GM20431 (cell line): ENCODE results near the gene DDX39A.

ENCODE experiments used
- in situ Hi-C: fragments of 300-500 bp; cut with MseI, MboI; formaldehyde crosslinking; loops from one replicate; pipeline ENCODE4 v1.15.0; 2020; ENCODE audit warnings: low sequenced_read_pairs; ENCODE audit not compliant: unreplicated experiment

The DDX39A gene

DNA sequence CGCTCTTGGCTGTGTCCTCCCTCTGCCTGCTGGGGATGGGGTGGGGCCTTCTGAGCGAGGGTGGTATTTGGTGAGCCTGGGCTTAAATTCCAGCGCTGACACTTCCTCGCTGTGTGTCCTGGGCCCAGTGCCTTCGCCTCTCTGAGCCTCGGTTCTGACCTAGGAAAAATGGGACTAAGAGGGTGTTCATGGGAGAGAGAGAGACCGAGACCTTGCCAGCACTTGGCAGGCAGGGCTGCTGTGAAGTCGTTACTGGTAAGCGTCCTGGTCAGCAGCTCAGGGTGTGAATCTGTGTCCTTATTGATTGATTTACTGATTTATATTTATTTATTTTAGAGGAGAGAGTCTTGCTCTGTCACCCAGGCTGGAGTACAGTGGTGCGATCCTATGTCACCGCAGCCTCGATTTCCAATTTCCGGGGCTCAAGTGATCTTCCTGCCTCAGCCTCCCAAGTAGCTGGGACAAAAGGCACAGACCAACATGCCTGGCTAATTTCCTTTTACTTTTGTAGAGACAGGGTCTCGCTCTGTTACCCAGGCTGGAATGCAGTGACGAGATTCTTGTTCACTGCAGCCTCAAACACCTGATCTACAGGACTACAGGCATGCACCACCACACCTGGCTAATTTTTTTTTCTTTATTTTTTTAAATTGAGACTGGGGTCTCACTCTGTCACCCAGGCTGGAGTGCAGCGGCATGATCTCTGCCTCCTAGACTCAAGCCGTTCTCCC, 16.3 kb upstream of the DDX39A start:
- in situ Hi-C loops = no loop called here

DNA sequence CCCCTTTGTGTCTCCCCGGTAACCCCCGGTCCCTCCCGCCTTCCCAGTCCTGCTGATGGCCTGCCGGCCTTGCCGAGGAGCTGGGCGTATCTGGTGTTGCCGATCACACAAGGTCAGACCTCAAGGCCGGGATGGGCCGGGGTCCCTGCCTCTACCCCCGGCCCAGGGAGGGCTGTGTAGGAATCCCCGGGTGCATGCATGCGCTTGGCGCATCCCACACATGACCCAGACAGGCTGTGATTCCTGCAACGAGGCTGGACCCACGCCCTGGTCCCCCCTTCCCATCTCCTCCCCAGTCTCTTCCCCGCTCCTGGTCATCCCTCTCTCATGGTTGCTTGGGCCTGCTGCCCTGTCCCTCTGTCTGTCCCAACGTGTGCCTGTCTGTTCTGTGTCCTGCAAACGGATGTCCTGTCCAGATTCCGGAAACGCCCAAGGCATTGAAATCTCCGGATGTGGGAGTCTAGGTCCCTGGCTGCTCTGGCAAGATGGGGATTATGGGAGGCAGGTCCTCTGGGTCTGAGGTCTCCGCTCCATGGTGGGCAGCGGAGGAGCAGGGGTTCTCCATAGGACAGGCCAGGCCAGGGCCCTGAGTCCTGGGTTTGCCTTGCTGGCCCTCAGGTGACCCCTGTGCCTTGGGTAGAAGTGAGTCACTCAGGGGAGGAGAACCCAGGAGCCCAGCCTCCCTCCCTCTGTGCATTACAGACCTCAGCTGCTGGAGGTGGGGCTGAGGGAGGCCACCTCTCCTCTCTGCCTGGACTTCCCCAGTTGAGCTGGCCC, 15.6 kb upstream of the DDX39A start:
- in situ Hi-C loops = no loop called here

DNA sequence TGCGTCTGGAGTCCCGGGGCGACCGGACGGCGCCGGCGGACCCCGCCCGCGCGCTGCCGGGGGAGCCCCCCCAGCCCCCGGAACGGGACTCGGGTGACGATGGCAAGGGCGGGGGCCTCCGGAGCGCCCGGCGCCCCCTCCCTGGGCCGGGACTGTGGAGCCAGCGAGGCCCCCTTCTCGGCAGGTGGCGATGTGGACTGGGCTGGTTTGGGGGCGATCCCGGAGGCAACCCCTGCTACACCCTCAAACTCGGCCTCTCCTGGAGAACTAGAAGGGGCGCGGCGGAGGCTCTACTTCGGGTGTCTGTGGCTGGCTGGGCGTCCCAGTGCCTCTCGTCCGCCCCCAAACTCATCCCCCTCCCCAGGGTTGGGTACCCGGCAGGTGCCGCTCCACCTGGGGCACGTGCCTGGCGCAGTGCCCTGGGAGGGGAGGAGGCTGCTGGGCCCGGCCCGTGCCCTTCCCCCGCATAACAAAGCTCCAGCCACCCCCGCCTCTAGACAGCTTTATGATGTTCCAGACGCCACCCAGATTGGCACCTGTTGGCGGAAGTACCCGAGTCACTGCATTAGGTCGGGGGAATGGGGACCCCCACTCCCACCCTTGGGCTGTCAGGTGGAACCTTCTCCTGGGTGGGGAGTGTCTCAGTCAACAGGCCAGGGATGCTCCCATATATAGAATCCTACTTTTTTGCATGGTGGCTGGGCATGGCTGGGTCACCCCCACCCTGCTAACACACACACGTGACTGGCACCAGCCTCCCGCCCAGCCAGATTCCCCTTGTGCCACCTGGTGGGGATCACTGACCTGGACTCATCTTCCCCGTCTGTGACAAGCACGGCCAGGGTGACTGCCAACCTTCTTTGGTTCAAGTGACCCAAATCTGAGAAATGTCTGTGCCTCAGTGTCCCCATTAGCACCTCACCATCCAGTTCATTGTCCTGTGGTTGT, 14.7 kb upstream of the DDX39A start:
- in situ Hi-C loops = no loop called here

DNA sequence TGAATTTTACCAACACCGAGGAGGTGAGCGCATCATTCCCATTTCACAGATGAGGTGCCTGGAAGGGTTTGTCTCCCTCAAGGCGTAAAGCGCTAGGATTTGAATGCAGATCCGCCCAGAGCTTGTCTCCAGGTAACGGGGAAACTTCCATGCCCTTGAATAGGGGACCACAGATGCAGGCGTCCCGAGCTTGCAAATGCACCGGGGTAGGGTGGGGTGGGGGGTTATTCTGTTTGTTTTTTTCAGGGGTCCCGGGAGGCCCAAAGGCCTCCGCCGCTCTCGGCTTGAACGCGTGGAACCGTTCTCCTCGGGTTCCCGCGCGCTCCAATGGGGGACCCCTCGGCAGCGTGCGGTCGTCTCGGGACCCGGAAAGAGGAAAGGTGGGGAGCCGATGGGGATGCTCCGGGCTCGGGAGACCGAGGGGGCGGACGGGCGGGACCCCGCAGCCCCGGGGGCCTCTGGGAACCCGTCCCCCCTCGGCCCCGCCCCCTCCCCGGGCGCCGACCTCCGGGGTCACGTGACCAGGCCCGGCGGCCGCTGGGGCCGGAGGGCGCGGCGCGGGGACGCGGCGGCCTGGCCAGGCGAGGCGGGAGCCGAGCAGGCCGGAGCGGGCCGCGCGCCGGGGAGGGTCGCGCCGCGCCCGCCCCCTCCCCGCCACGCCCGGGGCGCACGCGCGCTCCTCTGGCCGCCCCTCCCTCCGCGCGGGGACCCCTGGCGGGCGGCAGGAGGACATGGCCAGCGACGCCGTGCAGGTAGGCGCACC, 13.8 kb upstream of the DDX39A start, which contains the start of gene PKN1:
Gene PKN1, plus strand, starts transcription at position 516 of the 763 bp plus-strand sequence. Its CDS starts 216 bp downstream, at position 732.
- in situ Hi-C loops = no loop called here

DNA sequence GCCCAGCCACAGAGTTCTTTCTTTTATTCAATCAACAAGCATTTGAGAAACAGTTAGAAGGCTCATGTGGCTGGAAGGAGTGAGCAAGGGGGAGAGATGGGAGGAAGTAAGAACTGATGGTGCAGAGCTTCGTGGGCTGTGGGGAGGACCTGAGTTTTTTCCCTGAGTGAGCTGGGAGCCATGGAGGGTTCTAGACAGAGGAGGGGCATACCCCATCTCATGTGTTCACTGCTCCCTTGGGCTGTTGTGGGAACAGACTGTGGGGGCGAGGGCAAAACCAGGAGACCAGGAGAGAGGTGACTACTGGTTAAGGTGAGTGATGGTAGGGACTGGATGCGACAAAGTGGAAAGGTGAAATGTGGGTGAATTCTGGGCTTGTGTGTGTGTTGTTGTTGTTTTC, 11.6 kb upstream of the DDX39A start:
- in situ Hi-C loops = no loop called here

DNA sequence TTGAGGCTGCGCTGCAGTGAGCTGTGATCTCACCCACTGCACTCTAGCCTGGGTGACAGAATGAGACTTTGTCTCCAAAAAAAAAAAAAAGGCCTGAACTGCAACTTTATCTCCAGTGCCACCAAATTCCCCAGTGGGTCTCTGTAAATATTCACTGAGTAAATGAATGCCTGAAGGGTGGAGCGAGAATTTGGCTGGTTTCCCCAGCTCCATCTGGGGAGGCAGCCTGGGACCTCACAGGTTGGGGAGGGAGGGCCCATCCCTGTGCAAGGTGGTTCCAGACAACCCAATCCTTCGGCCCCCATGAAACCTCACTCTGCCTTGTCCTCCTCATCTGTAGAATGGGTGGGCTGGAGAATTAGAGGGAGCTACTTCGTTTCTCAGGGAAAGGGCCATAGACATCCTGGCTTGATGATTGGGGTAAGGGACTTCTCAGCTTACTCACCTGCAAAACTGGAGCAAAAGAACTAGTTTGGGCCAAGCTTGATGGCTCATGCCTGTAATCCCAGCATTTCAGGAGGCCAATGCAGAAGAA, 9.8 kb upstream of the DDX39A start:
- in situ Hi-C loops = no loop called here

DNA sequence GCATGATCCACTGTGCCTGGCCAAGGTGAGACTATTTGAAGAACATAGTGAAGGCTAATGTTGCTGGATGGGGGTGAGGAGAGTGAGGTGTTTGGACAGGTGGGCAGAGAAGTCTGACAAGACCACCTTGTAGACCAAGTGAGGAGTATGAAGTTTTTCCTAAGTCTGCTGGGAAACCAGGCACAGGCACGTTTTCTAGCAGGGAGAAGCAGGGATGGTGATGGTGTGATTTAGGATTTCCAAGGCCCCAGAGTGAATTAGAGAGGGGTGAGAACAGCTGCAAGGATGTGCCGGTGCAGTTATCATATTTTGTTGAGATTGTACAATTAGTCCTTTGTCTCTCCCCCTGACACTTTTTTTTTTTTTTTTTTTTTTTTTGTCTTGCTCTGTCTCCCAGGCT, 8.3 kb upstream of the DDX39A start:
- in situ Hi-C loops = no loop called here

DNA sequence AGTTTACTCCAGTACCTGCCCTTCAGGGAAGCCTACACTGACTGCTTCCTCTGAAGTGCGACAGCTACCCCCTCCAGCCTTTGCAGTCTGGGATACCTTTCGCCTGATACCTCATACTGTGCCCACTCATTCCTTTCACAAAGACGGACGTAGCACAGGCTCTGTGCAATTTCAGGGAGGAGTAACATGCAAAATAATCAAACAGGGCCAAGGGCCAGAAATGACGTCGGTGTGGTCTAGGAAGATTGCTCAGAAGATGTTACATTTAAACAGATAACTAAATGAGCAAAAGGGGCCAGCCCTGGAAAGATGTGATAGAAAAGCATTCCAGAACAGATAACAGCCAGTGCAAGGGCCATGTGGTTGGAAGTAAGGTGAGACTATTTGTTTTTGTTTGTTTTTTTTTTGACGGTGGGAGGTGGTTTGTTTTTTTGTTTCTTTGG, 6.6 kb upstream of the DDX39A start:
- in situ Hi-C loops = no loop called here

DNA sequence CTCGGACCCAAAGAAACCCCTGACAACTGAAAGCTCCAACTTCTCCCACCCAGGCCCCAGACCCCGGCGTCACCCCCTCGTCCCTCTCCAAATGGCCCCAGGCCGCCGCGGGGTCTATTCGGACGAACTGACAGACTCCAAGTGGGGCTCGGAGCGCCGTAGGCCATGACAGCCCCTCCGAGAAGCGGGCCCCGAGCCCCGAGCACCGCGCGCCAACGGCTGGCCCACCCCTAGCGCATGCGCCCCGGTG, 360 bp downstream of the DDX39A start:
- in situ Hi-C loops = no loop called here

DNA sequence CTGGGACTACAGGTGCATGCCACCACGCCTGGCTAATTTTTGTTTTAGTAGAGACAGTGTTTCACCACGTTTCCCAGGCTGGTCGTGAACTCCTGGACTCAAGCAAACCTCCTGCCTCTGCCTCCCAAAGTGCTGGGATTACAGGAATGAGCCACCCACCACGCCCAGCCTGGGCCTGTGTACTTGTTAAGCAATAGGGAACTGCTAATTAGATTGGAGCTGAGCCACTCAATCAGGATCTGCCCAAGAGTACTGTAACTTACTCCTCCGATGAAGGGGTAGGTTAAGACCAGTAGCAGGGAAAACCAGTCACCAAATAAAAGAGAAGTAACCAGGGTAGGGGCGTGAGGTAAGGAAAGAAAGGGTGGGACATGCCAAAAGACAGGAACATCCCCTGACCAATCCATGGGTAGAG, 2.3 kb downstream of the DDX39A start:
- in situ Hi-C loops = no loop called here

DNA sequence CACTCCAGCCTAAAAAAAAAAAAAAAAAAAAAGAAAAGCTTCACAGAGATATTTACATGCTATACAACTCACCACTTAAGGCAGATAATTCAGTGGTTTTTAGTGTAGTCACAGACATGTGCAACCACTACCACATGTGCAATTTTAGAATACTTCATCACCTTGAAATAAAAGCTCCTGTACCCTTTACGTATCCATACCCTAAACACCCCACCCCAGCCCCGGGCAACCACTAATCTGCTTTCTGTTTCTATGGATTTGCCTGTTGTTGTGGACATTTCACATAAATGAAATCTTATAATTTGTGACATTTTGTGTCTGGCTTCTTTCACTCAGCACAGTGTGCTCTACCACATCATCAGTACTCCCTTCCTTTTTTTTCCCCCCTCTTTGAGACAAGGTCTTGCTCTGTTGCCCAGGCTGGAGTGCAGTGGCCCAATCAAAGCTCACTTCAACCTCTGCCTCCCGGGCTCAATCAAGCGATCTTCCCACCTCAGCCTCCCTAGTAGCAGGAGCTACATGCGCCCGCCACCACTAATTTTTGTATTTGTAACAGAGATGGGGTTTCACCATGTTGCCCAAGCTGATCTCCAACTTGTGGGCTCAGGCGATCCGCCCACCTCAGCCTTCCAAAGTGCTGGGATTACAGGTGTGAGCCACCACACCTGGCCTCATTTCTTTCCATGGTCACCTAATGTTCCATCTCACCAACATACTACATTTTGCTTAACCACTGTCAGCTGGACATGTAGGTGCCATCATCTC, 4.0 kb downstream of the DDX39A start:
- in situ Hi-C loops = no loop called here

DNA sequence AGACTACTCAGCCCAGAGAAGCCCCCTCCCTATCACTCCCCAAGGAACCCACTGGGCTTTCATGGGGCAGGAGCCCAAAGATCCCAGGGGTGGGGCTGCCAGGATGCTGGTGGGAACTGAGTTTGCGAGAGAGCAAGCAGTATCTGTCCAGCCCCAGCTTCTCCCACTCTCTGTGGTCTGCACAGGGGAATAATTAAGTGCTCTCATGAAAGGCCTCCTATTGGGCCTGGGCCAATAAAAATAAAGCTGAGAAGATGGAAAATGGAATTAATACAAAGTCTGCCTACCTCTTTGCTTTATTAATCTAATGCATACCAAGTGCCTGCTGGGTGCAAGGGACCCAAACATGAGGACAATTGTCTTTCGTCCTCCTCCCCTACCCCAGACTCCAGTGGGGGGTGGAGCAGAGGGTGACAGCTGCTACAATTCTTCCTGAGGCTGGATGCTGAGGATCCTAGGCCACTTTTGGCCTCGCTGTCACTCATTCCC, 5.4 kb downstream of the DDX39A start:
- in situ Hi-C loops = no loop called here

DNA sequence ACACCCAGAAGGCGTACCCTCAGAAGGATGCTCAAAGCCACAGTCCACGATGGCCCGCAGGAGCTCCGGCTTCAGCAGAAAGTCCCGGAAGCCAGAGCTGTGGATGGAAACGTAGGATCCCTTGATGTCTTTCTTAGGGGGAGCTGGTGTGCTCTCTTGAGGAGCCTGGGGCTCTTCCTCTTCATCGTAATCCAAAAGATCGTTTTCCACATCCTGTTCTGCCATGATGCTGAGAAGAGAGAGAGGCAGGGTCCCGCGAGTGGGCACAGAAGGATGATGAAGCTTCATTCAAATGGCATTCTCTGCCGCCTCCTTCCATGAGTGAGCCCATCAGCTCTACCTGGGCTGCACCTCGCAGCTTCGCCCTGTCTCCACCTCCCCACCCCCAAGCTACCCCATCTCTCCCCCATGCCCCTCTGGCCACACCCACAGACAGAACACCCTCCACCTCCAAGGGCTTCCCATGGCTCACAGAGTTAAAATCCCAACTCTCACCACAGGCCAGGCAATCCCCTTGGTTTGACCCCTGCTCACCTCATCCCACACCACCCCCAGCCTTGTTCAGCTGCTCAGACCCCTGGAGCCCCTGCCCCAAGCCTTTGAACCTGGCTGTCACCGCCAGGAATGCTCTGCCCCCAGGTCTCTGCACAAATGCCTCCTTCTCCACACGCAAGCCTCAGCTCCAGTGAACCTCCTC, 6.0 kb downstream of the DDX39A start:
- in situ Hi-C loops = no loop called here

DNA sequence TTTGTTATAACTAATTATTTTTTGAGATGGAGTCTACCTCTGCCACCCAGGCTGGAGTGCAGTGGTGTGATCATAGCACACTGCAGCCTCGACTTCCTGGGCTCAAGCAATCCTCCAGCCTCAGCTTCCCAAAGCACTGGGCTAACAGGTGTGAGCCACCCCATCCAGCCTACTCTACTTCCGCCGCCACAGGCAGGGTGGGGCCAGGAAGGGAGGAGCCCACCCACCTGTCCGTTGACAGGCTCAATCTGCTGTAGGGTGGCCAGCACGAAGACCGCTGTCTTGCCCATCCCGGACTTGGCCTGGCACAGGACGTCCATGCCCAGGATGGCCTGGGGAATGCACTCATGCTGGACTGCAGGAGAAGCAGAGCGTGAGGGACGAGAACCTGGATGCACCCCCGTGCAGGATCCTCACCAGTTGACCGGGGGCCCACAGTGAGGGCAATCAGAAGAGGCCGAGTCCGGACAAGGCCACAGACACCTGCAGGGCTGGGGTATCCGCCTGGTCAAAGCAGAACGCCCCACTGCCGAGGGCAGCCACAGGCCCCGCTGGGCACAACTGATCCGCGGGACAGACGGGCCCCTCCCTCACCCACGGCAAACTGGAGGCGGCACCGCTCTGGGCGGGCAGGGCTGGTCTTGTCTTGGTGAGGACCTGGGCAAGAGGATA, 6.7 kb downstream of the DDX39A start:
- in situ Hi-C loops = no loop called here

DNA sequence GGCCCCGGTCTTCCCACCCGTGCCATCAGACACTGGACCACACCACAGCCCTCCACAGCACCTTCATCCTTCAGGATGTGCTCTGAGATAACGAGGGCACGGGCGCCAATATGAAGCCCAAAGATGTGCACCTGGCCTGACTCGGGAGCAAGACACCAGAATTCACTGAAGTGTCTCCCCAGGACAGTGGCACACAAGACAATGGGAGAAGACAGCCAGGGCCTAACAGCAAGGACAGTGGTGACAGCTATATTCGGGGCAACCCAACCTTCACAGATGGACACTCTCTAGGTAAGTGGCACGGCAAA, 7.2 kb downstream of the DDX39A start:
- in situ Hi-C loops = no loop called here

DNA sequence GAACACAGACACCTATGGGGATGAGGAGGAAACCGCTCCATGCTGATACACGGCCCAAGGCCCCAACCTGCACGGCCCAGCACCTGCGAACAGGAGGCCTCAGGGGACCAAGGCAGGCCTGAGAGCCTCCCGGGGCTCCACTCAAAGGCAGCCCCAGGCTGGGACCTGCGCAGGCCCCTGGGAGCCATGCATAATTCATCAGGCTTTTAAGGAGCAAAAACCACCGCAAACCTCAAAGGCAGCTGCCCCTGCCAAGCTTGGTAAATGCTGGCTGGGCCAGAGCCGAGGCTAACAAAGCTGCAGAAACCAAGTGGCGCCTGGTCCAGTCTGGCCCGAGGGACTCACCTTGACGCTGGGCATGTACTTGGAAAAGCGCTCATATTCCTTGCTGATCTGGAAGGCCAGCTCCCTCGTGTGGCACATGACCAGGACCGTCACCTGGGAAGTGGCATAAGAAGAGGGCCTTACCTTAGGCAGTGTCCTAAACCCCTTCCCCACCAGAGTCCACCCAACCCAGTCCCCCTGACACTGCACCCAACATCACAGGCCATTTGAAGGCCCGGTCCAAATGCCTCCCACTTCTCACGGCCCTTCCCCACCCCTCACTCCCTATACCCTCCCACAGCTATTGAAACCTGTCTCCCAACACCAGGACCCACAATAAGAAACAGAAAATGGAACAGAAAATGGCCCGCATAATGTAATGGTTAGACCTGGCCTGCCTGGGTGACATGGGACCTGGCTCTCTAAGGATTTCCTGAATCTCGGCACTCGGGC, 7.8 kb downstream of the DDX39A start:
- in situ Hi-C loops = no loop called here
